IPS-18c (cell line): ENCODE measurements around the gene DCTN1.

Experiments used
- H3K4me3 ChIP-seq: 2 replicates; pipeline ENCODE4 v1.7.0; 2013; ENCODE audit warnings: low read depth, mild to moderate bottlenecking, low read length, moderate library complexity; ENCODE audit not compliant: insufficient read depth
- H3K9me3 ChIP-seq: one replicate; pipeline ENCODE4 v1.6.1; 2013; ENCODE audit warnings: mild to moderate bottlenecking, low read length, moderate library complexity; ENCODE audit not compliant: control insufficient read depth, insufficient read depth

DCTN1 gene

DNA sequence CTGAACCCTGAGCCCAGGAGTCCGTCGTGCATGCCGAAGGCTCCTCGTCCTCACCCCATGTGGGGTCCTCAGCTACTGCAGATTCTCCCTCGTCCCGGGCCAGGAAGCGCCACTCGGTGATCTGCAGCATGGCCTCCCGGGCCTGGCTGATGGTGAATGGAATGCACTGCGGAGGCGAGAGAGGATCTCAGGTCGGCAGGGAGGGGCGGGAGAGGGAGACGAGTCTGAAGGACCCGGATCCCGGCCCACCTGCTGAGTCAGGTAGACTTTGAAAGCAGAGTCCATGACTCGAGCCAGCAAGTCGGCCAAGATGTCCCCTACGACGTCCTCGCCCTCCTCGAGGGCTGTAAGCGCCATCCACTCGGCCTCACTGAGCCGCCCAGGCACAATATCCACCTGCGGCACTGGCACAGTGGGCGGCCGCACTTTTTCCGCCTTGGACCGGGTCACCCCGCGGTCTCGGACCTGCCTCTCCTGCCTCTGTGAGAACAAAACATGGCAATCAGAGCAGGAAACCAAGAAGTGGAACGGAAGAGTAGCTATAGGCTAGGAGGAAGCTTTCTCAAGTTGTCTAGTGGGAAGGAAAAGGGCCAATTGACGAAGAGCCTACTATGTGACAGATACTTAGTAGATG lies 35.8 kb upstream of the DCTN1 start:
- no peak overlapping the region for H3K4me3 ChIP-seq
- no peaks in the 10 kb centered on the region for H3K9me3 ChIP-seq

- no peak overlapping the region for H3K4me3 ChIP-seq
These were observed 35.0 kb upstream of the DCTN1 start for GRCh38 chr2:74414881-74415761.

DNA sequence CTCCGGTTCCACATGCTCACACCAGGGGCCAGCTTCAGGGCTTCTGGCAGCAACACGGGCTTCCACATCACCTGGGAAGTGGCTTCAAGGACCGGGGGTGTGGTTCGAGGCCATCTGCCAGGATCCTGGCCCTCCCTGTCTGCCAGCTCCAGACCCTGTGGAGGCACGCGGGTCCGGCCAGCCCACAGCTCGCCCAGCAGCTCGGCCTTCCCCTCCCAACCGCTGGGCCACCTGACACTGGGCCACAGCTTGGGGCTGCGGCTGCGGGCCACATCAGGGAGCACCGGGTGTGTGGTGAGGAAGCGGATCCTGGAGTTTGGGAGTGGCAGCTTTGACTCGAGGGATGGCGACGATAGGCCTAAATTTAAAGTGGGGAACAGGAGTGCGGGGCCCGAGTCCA lies 34.3 kb upstream of the DCTN1 start:
- no peak overlapping the region for H3K4me3 ChIP-seq

More at GRCh38 chr2:74414881-74415761, 35.0 kb upstream of the DCTN1 start:
- H3K9me3 ChIP-seq, result no peaks in the 10 kb centered on the region

GRCh38 chr2:74413001-74413698 lies 33.0 kb upstream of the DCTN1 start:
- H3K9me3 ChIP-seq, result no peaks in the 10 kb centered on the region
- no peak overlapping the region for H3K4me3 ChIP-seq

More for the DNA sequence above, 34.3 kb upstream of the DCTN1 start:
- H3K9me3 ChIP-seq, result no peaks in the 10 kb centered on the region

- no peaks in the 10 kb centered on the region for H3K9me3 ChIP-seq
- no peak overlapping the region for H3K4me3 ChIP-seq
These were observed 27.6 kb upstream of the DCTN1 start for GRCh38 chr2:74407682-74408081.

DNA sequence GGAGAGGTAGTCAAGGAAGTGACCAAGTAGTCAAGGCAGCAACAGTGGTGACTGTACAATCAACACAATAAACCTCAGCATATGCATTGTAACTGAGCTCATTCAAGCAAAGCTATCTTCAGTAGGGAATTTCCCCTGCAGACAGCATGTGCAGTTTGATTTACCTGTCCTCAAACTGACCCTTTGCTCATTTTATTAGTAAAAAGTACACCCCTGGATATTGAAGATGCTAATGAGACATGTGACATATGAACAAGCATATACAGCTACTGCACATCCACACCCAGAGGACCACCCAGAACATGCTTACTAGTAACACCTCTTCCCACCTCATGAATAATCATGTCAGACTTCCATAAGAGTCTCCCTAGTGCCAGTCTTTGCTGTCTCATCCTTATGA lies 25.9 kb upstream of the DCTN1 start:
- H3K9me3 ChIP-seq, result no peaks in the 10 kb centered on the region
- no peak overlapping the region for H3K4me3 ChIP-seq

DNA sequence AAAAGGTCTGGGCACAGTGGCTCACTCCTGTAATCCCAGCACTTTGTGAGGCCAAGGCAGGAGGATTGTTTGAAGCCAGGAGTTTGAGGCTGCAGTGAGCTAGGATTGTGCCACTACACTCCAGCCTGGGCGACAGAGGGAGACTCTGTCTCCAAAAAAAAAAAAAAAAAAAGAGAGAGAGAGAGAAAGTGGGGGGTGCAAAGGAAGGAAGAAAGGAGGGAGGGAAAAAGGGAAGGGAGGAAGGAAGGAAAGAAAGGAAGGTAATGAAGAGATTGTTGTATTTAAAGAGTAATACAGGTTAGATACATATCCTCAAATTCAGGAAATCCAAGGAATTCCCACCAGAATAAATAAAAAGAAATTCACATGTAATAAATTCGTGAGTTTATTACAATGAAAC lies 21.8 kb upstream of the DCTN1 start:
- Histone ChIP-seq H3K9me3 (no peaks in the 10 kb centered on the region), H3K4me3 (no peak overlapping the region)

DNA sequence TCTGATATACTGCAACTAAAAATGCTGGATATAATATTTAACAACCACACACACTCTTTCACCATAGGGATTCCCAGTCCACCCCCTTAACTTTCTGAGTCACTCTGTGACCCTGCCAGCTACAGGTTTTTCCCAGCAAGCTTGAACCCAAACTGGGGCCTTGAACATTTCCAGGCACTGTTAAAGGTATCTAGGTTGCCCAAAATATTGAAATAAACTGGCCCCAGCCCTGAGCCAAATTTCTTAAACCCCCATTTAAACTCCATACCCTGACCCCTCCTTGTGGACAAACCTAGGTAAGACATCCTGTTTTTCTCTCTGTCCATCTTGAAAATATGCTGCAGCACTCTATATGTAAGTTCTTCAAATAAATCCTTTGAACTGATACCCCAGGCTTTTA lies 19.7 kb upstream of the DCTN1 start:
- H3K4me3 ChIP-seq, result no peak overlapping the region
- no peaks in the 10 kb centered on the region for H3K9me3 ChIP-seq

DNA sequence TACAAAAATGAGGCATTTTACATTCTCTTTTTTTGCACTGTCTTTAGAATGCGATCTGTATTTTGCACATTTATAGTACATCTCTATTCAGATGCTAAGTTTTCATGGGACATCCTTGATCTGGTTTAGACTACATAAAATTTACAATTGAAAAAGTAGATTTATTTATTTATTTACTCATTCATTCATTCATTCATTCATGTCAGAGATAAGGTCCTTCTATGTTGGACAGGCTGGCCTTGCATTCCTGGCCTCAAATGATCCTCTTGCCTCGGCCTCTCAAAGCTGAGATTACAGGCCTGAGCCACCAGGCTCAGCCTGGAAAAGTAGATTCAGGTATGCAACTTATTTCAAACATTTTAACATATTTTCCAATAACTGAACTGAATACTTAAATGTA lies 16.0 kb upstream of the DCTN1 start:
- no peaks in the 10 kb centered on the region for H3K9me3 ChIP-seq

GRCh38 chr2:74393525-74393924 lies 13.4 kb upstream of the DCTN1 start:
- Histone ChIP-seq H3K9me3 (no peaks in the 10 kb centered on the region), H3K4me3 (no peak overlapping the region)

More for the DNA sequence above, 16.0 kb upstream of the DCTN1 start:
- no peak overlapping the region for H3K4me3 ChIP-seq

GRCh38 chr2:74392449-74392743 lies 12.3 kb upstream of the DCTN1 start:
- no peaks in the 10 kb centered on the region for H3K9me3 ChIP-seq
- H3K4me3 ChIP-seq, result no peak overlapping the region; the same call in 1 of the 2 replicates

GRCh38 chr2:74391580-74392448 lies 11.7 kb upstream of the DCTN1 start:
- peak overlapping the region; percentile 94 for H3K4me3 ChIP-seq
- H3K9me3 ChIP-seq, result no peaks in the 10 kb centered on the region

DNA sequence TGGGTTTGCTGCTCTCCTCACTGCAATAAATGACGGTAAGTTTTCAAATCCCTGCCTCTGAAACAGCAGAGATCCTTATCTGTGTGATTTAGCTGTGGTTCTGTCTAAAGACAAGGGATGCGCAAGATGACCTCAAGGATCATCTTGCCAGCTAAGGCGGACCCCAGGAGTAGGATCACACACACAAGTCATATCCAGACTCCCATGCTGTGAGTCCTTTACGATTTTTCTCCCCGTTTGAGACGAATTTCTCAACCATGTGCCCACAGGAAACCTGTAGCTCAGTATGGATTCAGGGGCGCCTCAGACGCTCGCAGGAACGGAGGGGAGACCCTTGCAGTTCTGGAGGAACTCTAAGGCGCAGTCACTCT lies 11.1 kb upstream of the DCTN1 start:
- Histone ChIP-seq H3K9me3 (no peaks in the 10 kb centered on the region), H3K4me3 (peak overlapping the region; percentile 94)

GRCh38 chr2:74390606-74391005 lies 10.5 kb upstream of the DCTN1 start:
- Histone ChIP-seq H3K9me3 (no peaks in the 10 kb centered on the region), H3K4me3 (peak overlapping the region; percentile 11; the same call in 1 of the 2 replicates)

GRCh38 chr2:74387346-74387745 lies 7.2 kb upstream of the DCTN1 start:
- H3K9me3 ChIP-seq, result no peaks in the 10 kb centered on the region

GRCh38 chr2:74385396-74385795 lies 5.3 kb upstream of the DCTN1 start:
- no peak overlapping the region for H3K4me3 ChIP-seq
- H3K9me3 ChIP-seq, result no peaks in the 10 kb centered on the region

More at GRCh38 chr2:74387346-74387745, 7.2 kb upstream of the DCTN1 start:
- H3K4me3 ChIP-seq, result no peak overlapping the region

DNA sequence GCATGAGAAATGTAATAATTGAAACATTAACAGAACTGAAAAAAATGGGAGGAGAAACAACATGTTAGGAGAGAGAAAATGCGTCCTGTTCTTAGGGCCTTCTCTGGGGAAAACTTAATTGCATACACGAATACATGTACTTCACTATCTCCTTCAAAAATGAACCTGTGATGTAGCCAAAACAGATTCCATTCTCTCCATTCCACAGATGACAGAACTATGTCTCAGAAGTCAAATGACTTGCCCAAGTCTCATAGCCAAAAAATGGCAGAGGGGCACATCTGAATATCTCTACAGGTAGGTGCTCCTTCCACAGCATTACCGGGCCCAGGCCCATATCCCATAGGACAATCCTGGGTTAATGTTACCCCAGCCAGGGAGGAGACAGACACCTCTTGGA lies 3.9 kb upstream of the DCTN1 start:
- H3K9me3 ChIP-seq, result no peaks in the 10 kb centered on the region
- no peak overlapping the region for H3K4me3 ChIP-seq
